Iris pigment epithelial cell (primary cell): ENCODE measurements around the gene GMDS.

ENCODE experiments used
- DNase-seq: peaks from one replicate; pipeline ENCODE4 v3.0.0-alpha.2; 2011; ENCODE audit warnings: low read depth

Gene GMDS

DNA sequence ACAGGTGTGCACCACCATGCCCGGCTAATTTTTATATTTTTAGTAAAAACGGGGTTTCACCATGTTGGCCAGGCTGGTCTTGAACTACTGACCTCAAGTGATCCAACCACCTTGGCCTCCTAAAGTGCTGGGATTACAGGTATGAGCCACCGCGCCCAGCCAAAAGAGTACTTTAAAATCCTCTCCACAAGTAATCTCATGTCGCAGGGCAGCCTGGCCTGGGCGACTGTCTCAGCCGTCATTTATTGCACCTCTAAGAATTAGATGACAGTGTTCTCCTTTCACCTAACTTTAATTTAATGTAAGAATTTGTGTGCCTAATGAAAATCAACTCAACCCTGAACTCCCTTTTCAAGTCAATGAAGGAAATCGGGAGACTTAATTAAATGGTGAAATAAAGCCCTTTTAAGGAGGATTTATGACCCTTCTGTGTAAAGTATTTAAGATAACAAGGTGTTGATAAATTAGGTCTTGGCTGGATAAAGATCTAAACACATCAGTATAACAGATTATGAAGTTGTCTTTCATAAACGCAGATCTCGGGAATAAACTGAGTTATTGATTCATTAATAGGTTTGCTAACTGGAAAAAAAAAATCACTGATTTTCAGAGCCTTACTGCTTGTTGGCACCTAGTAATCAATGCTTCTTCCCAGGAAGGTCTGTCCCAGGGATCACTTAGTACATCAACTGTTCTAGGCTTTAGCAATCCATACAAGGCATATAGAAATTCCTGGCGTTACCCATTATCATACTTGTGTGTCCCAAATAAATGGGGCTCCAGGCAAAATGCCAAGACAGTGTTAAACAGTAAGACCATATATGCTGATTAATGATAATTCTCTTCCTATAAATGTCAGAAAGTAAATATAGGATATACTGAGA, 209.3 kb downstream of the GMDS start:
- DNase-seq = no peak

GRCh38 chr6:2035046-2035445, 210.4 kb downstream of the GMDS start:
- no peak for DNase-seq

DNA sequence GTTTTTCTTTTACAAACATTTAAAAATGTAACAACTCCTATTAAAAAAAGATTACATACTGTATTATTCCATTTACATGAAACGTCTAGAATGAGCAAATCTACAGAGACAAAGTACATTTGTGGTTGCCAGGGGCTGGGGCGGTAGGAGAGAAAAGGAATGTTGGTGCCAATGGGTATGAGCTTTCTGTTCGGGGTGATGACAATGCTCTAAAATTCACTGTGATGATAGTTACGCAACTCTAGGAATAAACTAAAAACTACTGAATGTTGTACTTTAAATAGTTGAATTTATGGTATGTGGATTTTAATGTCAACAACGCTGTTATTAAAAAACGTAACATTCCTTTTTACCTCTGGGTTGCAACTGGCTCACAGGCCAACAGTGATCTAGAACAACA, 211.1 kb downstream of the GMDS start:
- peak; percentile 15 for DNase-seq

- no peak for DNase-seq
Observed at GRCh38 chr6:2033544-2033943, 211.9 kb downstream of the GMDS start.

DNA sequence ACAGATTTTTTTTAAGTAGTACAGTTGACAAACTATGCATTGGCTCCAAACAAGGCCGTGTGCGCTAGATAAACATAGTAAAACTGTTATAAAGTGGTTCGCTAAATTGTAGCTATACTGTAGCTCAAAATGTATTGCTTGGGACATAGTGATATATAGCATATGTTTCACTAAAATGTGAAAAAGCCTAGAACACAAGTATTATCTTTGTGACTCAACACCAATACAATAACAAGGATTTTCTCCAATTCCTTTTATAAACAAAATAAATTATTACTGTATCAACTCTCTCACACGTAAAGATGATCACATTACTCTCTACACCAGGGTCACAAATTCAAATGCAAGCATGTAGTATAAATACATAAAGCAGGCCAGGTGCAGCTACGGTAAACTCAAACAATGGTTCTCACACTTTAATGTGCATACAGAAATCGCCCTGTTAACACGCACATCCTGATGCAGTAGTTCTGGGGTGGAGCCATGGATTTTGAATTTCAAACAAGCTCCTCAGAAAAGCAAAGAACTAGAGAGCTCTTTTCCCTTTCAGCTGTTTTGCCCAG, 214.6 kb downstream of the GMDS start:
- DNase-seq = no peak

DNA sequence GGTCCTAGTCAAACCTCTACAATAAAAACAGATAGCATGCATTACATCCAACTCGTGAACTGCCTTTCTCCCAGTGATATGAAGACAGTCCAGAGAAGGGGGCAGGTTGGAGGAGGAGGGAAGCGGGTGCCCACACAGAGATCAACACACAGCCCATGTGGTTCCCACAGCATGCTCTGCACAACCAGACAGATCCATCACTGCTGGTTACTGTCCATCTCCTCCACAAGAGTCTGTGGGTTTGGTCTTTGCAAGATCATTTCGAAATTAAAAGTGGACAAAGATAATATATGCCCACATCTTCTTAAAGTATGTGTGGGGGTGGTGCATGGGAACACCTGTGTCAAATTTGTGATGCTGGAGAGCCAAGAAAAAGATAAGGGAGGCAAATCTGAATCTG, 215.5 kb downstream of the GMDS start:
- DNase-seq = no peak

DNA sequence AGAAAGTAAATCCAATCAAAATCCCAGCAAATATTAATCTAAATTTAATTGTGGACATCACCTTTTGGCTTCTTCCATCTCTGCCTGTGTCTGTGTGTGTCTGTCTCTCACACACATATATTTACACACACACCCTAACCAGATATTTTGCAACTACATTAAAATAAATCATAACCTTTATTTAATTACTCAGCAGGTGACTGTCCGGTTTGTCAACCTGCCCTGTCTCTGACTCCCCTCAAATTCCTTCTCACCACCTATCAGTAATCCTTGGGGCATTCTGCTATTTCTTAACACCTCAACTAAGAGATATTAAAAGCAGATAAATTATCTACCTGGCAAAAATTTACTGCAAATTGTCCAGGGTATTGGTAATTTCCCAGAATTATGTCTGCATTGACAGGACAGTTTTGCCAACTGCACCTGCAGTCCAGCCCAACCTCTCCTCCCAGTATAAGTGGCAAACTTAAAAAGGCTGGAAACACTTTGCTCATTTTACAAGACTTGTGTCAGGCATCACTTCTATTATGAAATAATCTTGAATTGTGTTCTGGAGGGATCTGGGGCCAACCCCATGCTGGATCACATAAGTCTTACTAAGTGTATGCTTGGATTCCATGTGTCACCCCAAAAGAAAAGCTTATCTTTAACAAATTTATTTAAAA, 216.1 kb downstream of the GMDS start:
- DNase-seq = no peak

DNA sequence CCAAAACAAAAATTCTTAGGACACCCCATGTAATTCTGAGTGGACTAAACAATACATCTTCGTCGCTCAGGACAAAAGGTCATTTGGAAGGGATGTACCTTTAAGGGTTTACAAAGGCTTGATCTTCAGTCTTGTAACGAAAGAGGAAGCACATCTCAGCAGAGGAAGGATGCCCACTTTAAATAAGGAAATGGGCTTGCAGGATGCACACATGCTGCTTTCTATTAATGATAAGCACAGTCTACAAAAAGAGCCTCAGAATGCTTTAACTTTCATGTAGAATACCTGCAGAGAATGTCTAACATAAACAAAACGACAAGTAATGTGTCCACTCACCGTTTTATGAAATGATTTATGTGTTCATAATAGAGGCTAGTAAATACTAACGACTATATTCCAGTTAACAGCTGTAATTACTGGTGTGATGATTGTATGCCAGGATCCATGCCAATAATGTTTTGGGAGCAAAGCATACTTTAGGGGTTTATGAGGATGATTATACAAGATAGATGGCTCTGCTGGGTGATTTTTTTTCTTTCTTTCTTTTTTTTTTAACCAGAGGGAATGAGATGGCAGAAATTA, 216.9 kb downstream of the GMDS start:
- no peak for DNase-seq

GRCh38 chr6:2026133-2026532, 219.3 kb downstream of the GMDS start:
- no peak for DNase-seq

DNA sequence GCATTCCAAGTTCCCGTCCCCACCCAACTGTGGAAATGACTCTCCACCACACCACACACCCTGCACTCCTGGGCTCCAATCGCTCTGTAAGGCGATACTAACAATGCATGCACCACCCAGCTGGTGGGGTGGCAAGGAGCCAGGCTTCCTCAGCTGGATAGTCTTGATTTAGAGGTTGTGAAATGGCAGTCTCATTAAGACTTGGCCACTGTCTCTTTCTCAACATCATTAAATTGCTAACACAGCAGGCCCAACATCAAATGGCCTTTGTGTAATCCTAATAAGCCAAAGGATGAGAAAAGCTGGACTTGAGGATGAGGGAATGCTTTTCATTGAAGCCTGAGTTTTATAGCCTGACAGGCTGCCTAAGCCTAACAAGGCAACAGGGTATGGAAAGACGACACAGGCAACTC, 223.7 kb downstream of the GMDS start:
- DNase-seq = peak; percentile 62

GRCh38 chr6:2020909-2021308, 224.5 kb downstream of the GMDS start:
- DNase-seq = peak; percentile 35

DNA sequence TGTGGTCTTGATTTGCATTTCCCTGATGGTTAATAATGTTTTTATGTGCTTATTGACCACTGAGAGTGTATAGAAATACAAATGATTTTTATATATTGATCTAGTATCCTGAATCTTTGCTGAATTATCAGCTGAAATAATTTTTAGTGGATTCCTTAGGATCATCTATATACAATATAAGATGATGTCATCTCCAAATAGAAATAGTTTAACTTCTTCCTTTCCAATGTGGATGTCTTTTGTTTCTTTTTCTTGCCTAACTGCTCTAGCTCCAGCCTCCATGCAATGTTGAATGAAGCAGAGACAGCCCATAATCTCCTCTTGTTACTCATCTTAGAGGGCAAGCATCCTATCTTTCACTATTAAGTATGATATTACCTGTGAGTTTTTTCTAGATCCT, 226.4 kb downstream of the GMDS start:
- DNase-seq = no peak

GRCh38 chr6:2016040-2016439, 229.4 kb downstream of the GMDS start:
- no peak for DNase-seq

DNA sequence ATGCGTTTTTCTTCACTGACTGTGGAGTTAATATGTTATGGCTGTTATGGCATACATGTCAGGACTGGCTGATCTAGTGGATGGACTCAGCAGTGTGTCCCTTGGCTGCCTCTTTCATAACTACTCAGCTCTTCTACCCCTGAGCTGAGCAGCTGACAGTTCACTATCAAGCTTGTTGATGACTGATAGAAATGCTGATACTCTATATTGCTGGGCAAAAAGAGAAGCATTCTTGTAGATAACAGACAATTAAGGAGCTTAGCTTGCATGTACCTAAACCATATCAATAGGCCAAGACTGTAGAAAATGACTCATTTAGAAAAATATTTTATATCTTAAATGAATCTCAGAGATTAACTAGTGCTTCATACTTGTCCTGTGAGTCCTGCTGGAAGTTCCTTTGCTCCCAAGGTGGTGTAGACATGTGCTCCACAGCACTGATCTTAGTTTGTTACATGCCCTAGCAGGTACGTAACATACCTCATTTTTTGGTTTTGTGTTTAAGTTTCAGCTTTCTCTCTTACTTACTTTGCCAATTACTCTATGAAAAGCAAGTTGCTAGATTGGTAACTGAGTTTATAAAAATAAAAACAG, 236.9 kb downstream of the GMDS start:
- DNase-seq = peak; percentile 28

- no peak for DNase-seq
Observed at GRCh38 chr6:2007165-2007564, 238.2 kb downstream of the GMDS start.

DNA sequence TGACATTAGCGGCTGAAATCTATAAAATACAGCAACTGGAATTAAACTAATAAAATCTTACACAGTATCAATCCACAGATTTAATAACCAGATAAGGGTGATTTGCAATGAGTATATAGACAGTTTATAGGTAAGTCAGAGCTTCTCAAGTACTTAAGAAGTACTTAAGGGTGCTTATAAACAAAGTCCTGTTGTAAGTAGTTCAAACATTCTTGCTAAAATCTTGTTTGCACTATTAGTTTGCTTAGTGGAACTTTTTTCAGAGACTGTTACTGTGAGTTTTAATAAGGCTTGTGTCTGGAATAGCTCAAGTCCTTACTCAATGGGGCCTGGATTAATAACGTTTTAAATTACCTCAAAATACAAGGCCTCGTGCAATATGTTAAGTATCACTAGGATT, 240.5 kb downstream of the GMDS start:
- DNase-seq = no peak

GRCh38 chr6:2000962-2001361, 244.4 kb downstream of the GMDS start:
- DNase-seq = no peak

GRCh38 chr6:1997702-1998101, 247.7 kb downstream of the GMDS start:
- DNase-seq = no peak

DNA sequence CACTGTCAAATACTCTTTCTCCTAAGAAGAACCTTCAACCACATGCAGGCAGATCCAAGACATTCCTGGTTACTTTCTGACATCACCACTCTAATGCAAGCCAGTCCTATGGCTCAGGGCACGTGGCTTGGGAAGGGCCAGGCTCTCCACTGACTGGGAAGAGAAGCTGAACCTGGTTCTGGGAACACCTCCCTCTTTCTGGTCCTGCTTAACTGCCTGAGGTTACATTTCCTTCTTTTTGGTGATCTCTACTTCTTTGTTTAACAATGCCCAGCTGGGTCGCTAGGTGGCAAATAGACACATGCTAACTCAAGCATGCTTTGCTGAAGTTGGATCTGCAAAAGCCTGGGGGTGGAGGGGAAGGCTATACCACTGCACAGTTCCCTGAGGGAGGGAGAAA, 249.8 kb downstream of the GMDS start:
- no peak for DNase-seq

DNA sequence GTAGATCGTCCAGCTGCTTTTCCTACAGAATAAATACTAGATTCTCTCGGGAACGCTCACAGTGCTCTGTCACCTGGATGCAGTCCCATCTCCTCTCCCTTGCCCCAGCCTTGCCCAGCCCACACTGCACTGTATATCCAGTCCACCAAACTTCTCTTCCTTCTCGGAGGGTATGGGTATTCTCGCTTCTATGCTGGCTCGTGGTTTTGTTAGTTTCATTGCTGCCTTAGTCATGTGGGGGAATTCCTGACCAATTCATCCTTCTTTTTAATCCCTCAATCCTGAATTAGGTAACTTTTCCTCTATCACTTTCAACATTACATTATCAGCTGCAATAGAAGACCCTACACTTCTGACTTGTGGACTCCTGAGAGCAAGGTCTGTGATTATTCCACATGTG, 252.4 kb downstream of the GMDS start:
- DNase-seq = peak; percentile 70

DNA sequence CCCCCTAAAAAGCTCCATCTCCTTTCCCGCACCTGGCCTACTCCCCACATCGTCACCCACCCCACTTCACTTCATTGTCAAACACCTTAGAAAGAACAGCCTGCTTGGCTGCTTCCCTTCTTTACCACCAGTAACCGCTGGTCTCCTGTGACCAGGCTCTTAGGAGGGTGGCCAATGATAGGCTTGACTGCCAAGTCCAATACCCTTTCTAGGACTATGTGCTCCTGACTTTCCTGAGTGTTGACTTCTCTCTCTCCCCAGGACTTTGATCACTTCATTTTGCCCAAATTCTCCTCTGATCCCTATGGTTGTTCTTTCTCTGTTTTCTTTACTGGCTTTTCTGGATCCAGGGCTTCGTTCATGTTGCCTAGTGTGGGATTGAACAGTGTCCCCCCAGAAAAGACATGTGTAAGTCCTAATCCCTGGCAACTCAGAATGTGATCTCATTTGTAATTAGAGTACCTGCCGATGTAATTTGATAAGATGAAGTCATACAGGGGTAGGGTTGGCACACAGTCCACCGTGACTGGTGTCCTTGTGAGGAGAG, 254.0 kb downstream of the GMDS start:
- no peak for DNase-seq

GRCh38 chr6:1988843-1989242, 256.6 kb downstream of the GMDS start:
- no peak for DNase-seq
